GDM1 (cell line): ENCODE measurements around the gene CYP3A7.
"Not testable (repeated sequence)": the region's sequence is repeated elsewhere in the genome, so short reads cannot be mapped to it uniquely, and the experiment has no call there.

Experiments used
- DNase-seq: peaks from one replicate; lab custom pipeline; 2025; lab: John Stamatoyannopoulos, UW

CYP3A7 gene

GRCh38 chr7:99699946-99700345 is 35.0 kb downstream of the CYP3A7 start:
- no peak for DNase-seq

- DNase-seq = not testable (repeated sequence)
These were observed 35.9 kb downstream of the CYP3A7 start for GRCh38 chr7:99698867-99699730.

GRCh38 chr7:99694912-99695304 is 40.1 kb downstream of the CYP3A7 start:
- DNase-seq = no peak

GRCh38 chr7:99694201-99694911 is 40.6 kb downstream of the CYP3A7 start:
- DNase-seq = no peak

- DNase-seq = no peak
These were observed 41.4 kb downstream of the CYP3A7 start for GRCh38 chr7:99693427-99694200.

- DNase-seq = no peak
These were observed 41.9 kb downstream of the CYP3A7 start for GRCh38 chr7:99693100-99693426.

GRCh38 chr7:99692563-99692962 is 42.4 kb downstream of the CYP3A7 start:
- not testable (repeated sequence) for DNase-seq

GRCh38 chr7:99691658-99692057 is 43.3 kb downstream of the CYP3A7 start:
- not testable (repeated sequence) for DNase-seq

- not testable (repeated sequence) for DNase-seq
These were observed 44.1 kb downstream of the CYP3A7 start for GRCh38 chr7:99690918-99691317.

GRCh38 chr7:99685871-99686608 is 49.0 kb downstream of the CYP3A7 start:
- not testable (repeated sequence) for DNase-seq

- no peak for DNase-seq
These were observed 49.8 kb downstream of the CYP3A7 start for GRCh38 chr7:99685129-99685758.

- no peak for DNase-seq
These were observed 55.4 kb downstream of the CYP3A7 start, which contains the start of gene CYP3A5 for GRCh38 chr7:99679400-99680191. CYP3A5 (minus strand) TSS chr7:99679996; CDS start chr7:99679896, 100 bp downstream.

GRCh38 chr7:99679032-99679399 is 56.0 kb downstream of the CYP3A7 start:
- DNase-seq = no peak

GRCh38 chr7:99677648-99678045 is 57.3 kb downstream of the CYP3A7 start:
- no peak for DNase-seq

GRCh38 chr7:99677013-99677647 is 57.9 kb downstream of the CYP3A7 start:
- no peak for DNase-seq

GRCh38 chr7:99674995-99675742 is 59.8 kb downstream of the CYP3A7 start:
- DNase-seq = no peak

- DNase-seq = no peak
These were observed 62.4 kb downstream of the CYP3A7 start for GRCh38 chr7:99672573-99672972.

GRCh38 chr7:99669782-99670181 is 65.2 kb downstream of the CYP3A7 start:
- DNase-seq = no peak

GRCh38 chr7:99668541-99668940 is 66.5 kb downstream of the CYP3A7 start:
- DNase-seq = no peak
